Measurements from ENCODE around the gene LRRC27.

The LRRC27 gene

GRCh38 chr10:132405463-132405991 is 73.5 kb downstream of the LRRC27 start:
- no peak for ATAC-seq
- TF ChIP-seq CREB5 (CRISPR knock-in tag; IDR thresholded peaks at IDR 0.05; ENCODE audit: low read depth) (no peak), GLIS3 (CRISPR knock-in tag; IDR thresholded peaks at IDR 0.05) (no peak), CSDC2 (CRISPR knock-in tag; IDR thresholded peaks at IDR 0.05) (no peak), TOX (CRISPR knock-in tag; IDR thresholded peaks at IDR 0.05; ENCODE audit: borderline replicate concordance) (no peak), ZC3H10 (CRISPR knock-in tag; IDR thresholded peaks at IDR 0.05) (no peak), SNAI2 (CRISPR knock-in tag; IDR thresholded peaks at IDR 0.05) (no peak), ZNF565 (CRISPR knock-in tag; conservative IDR thresholded peaks at IDR 0.05; ENCODE audit: low read depth) (no peak), RARB (CRISPR knock-in tag; IDR thresholded peaks at IDR 0.05) (no peak), TSHZ2 (CRISPR knock-in tag; IDR thresholded peaks at IDR 0.05) (no peak), ZFP30 (CRISPR knock-in tag; IDR thresholded peaks at IDR 0.05) (no peak)

- TF ChIP-seq TCF4 (CRISPR knock-in tag; IDR thresholded peaks at IDR 0.05; ENCODE audit: borderline replicate concordance) (no peak), ZNF565 (CRISPR knock-in tag; conservative IDR thresholded peaks at IDR 0.05; ENCODE audit: low read depth) (no peak), OSR1 (CRISPR knock-in tag; IDR thresholded peaks at IDR 0.05) (no peak), SNAI2 (CRISPR knock-in tag; IDR thresholded peaks at IDR 0.05) (no peak), ISL1 (CRISPR knock-in tag; IDR thresholded peaks at IDR 0.05) (no peak), RARB (CRISPR knock-in tag; IDR thresholded peaks at IDR 0.05) (no peak), ARNTL (CRISPR knock-in tag; IDR thresholded peaks at IDR 0.05; ENCODE audit: borderline replicate concordance, low read depth) (no peak), ZNF8 (CRISPR knock-in tag; IDR thresholded peaks at IDR 0.05) (no peak), ESRRG (CRISPR knock-in tag; IDR thresholded peaks at IDR 0.05) (no peak), CSDC2 (CRISPR knock-in tag; IDR thresholded peaks at IDR 0.05) (no peak), GLIS3 (CRISPR knock-in tag; IDR thresholded peaks at IDR 0.05) (no peak), PPARA (CRISPR knock-in tag; IDR thresholded peaks at IDR 0.05; ENCODE audit: borderline replicate concordance) (no peak), TSHZ2 (CRISPR knock-in tag; IDR thresholded peaks at IDR 0.05) (no peak), ZNF70 (CRISPR knock-in tag; IDR thresholded peaks at IDR 0.05) (no peak), CSRNP3 (CRISPR knock-in tag; IDR thresholded peaks at IDR 0.05) (no peak), PATZ1 (CRISPR knock-in tag; IDR thresholded peaks at IDR 0.05; ENCODE audit: borderline replicate concordance) (no peak), ZFP3 (CRISPR knock-in tag; IDR thresholded peaks at IDR 0.05) (no peak), CREB5 (CRISPR knock-in tag; IDR thresholded peaks at IDR 0.05; ENCODE audit: low read depth) (no peak), BACH2 (CRISPR knock-in tag; IDR thresholded peaks at IDR 0.05; ENCODE audit: borderline replicate concordance) (no peak), POU6F1 (CRISPR knock-in tag; IDR thresholded peaks at IDR 0.05; ENCODE audit: borderline replicate concordance, low read depth) (no peak)
These were observed 74.2 kb downstream of the LRRC27 start for GRCh38 chr10:132406181-132406580.

More at GRCh38 chr10:132406181-132406580, 74.2 kb downstream of the LRRC27 start:
- ATAC-seq: no peak
